T-cell (primary cell): ENCODE data around the gene STAC2. TPM values are rescaled to one million over a fixed set of nuclear protein-coding genes. Genes with fewer than 3 reads are reported as not detected.

Experiments used
- ATAC-seq, 4 experiments: fragments of 200-7000 bp in 3 of 4; fragments of 150-1000 bp in 1 of 4; cut with Tn5 transposase; replicated peaks in 1 of 4; 1 replicate in 3 of 4; 2 replicates in 1 of 4; pipeline ENCODE4 v1.10.0; 2021; ENCODE audit warnings: moderate library complexity in 3 of 4, mild to moderate bottlenecking in 2 of 4, moderate number of reproducible peaks in 1 of 4
- CTCF ChIA-PET, 2 donors: fragments of 300-600 bp; sonication (Branson Sonifier 250); formaldehyde crosslinking; loops; one replicate each; lab custom pipeline; 2022; ENCODE audit warnings: antibody characterized with exemption in 2 of 2; lab: Charles Lee
- POLR2A ChIA-PET, 2 donors: fragments of 300-600 bp; sonication (Branson Sonifier 250); formaldehyde crosslinking; loops; one replicate each; lab custom pipeline; 2022; ENCODE audit warnings: antibody characterized with exemption in 2 of 2; lab: Charles Lee
- DNase-seq, 35 experiments: peaks; one replicate each; pipeline versions ENCODE4 v3.0.0 to v3.0.0-alpha.2; 2013 to 2023
- H3K27ac ChIP-seq: one replicate; pipeline ENCODE4 v1.5.1; 2013; ENCODE audit warnings: low read length
- H3K27me3 ChIP-seq, 2 experiments: replicated peaks in 1 of 2; 1 replicate in 1 of 2; 2 replicates in 1 of 2; pipeline versions ENCODE4 v1.6.1 to v1.7.0; 2013; ENCODE audit warnings: low read length in 1 of 2, mixed read lengths in 1 of 2; ENCODE audit not compliant: control insufficient read depth in 2 of 2, insufficient read depth in 2 of 2; ENCODE audit errors: extremely low read depth in 1 of 2
- H3K36me3 ChIP-seq, 2 donors: 1 replicate in 1 of 2; 2 replicates in 1 of 2; pipeline versions ENCODE4 v1.6.1 to v1.7.0; 2013; ENCODE audit warnings: low read length in 1 of 2; ENCODE audit not compliant: control insufficient read depth in 2 of 2, insufficient read depth in 1 of 2; ENCODE audit errors: extremely low read depth in 1 of 2
- H3K4me1 ChIP-seq, 2 experiments: 1 replicate in 1 of 2; 2 replicates in 1 of 2; pipeline versions ENCODE4 v1.6.1 to v1.7.0; 2013; ENCODE audit warnings: low read length in 2 of 2, mixed read lengths in 1 of 2; ENCODE audit not compliant: insufficient read depth in 2 of 2, control insufficient read depth in 1 of 2; ENCODE audit errors: extremely low read depth in 1 of 2
- H3K4me3 ChIP-seq, 2 donors: 1 replicate in 1 of 2; 2 replicates in 1 of 2; pipeline versions ENCODE4 v1.5.1 to v1.7.0; 2013; ENCODE audit warnings: mild to moderate bottlenecking in 2 of 2, low read length in 1 of 2, moderate library complexity in 1 of 2; ENCODE audit not compliant: control insufficient read depth in 1 of 2; ENCODE audit errors: extremely low read depth in 1 of 2
- H3K9me3 ChIP-seq: 2 replicates; pipeline ENCODE4 v1.7.0; 2013
- H3K27ac Mint-ChIP-seq, 2 donors: one replicate each; pipeline ENCODE4 v1.8.0; 2020 to 2021; ENCODE audit warnings: mild to moderate bottlenecking in 2 of 2, mixed read lengths in 2 of 2
- H3K27me3 Mint-ChIP-seq, 2 donors: one replicate each; pipeline ENCODE4 v1.8.0; 2021 to 2022; ENCODE audit warnings: mixed read lengths in 2 of 2
- H3K36me3 Mint-ChIP-seq: one replicate; pipeline ENCODE4 v1.8.0; 2021; ENCODE audit warnings: mixed read lengths
- H3K4me1 Mint-ChIP-seq, 3 donors: one replicate each; pipeline ENCODE4 v1.8.0; 2020 to 2022; ENCODE audit warnings: mixed read lengths in 3 of 3, mild to moderate bottlenecking in 1 of 3
- H3K4me3 Mint-ChIP-seq, 3 donors: one replicate each; pipeline ENCODE4 v1.8.0; 2020 to 2022; ENCODE audit warnings: mild to moderate bottlenecking in 3 of 3, mixed read lengths in 3 of 3, moderate library complexity in 3 of 3
- H3K9me3 Mint-ChIP-seq, 3 donors: one replicate each; pipeline ENCODE4 v1.8.0; 2020 to 2022; ENCODE audit warnings: mixed read lengths in 3 of 3
- WGBS: methylation state at CpG from one replicate; pipeline ENCODE4 v1.1.5; 2013; ENCODE audit warnings: missing lambda C conversion rate; ENCODE audit not compliant: insufficient coverage; 5-methylcytosine and 5-hydroxymethylcytosine counted together
- total RNA-seq, 35 experiments: library from RNA in 6 of 35; stranded (reverse) in 6 of 35; fragments of 120-200 nt in 1 of 35; gene quantifications; one replicate each; pipeline versions ENCODE4 v1.2.1 to v1.2.4 and lab custom pipeline; 2013 to 2026

Gene STAC2
- total RNA-seq, 5 donors from 2014 or later (not counting 1 experiment from before 2014, with no cell fraction given) = 0.12 to 0.15 (median 0.13) TPM; not detected in 2

GRCh38 chr17:39217734-39218369 lies 7.9 kb downstream of the STAC2 start:
- DNase-seq = no peak
- Mint-ChIP-seq H3K27me3 (peaks cover 20 to 42% of the 10 kb centered on the region in 2 donors), H3K9me3 (no peaks in the 10 kb centered on the region), H3K4me1 (peaks cover 0 to 6% (median 4%) of the 10 kb centered on the region in 3 donors), H3K36me3 (no peaks in the 10 kb centered on the region), H3K4me3 (no peak overlapping the region), H3K27ac (no peak overlapping the region)
- H3K9me3 ChIP-seq = no peaks in the 10 kb centered on the region
- H3K27me3 ChIP-seq = peaks cover 2 to 49% of the 10 kb centered on the region in 2 experiments
- no peak overlapping the region for H3K4me3 ChIP-seq
- ChIA-PET CTCF (interaction anchor here in 1 of 2 donors (0.6 to 0.9 kb wide), 2 partner anchors 12 to 16 kb away, joined by 3 read pairs; no protein-coding TSS in a partner anchor), POLR2A (no interaction called here)
- ATAC-seq = no peak
- WGBS = 21% methylated on average over 19 of the region's 24 CpGs
- peaks cover 0 to 4% of the 10 kb centered on the region in 2 experiments for H3K4me1 ChIP-seq
- no peak overlapping the region for H3K27ac ChIP-seq
- H3K36me3 ChIP-seq = no peaks in the 10 kb centered on the region

- H3K4me3 ChIP-seq = no peak overlapping the region
These were observed 11.9 kb downstream of the STAC2 start for GRCh38 chr17:39213852-39214251.

GRCh38 chr17:39212841-39213480 lies 12.8 kb downstream of the STAC2 start:
- no peak overlapping the region for H3K4me3 Mint-ChIP-seq

More at GRCh38 chr17:39213852-39214251, 11.9 kb downstream of the STAC2 start:
- WGBS = 84% methylated on average over 9 of the region's 9 CpGs
- Mint-ChIP-seq H3K36me3 (no peaks in the 10 kb centered on the region), H3K9me3 (no peaks in the 10 kb centered on the region), H3K4me3 (no peak overlapping the region), H3K27ac (no peak overlapping the region), H3K4me1 (peaks cover 10 to 16% (median 13%) of the 10 kb centered on the region in 3 donors), H3K27me3 (peaks cover 17 to 36% of the 10 kb centered on the region in 2 donors)
- no peak overlapping the region for H3K27ac ChIP-seq
- peaks cover 2 to 59% of the 10 kb centered on the region in 2 experiments for H3K27me3 ChIP-seq
- H3K36me3 ChIP-seq = no peaks in the 10 kb centered on the region
- ChIA-PET POLR2A (no interaction called here), CTCF (no interaction called here)
- peaks cover 8 to 22% of the 10 kb centered on the region in 2 experiments for H3K4me1 ChIP-seq
- no peak for ATAC-seq
- DNase-seq = no peak
- H3K9me3 ChIP-seq = no peaks in the 10 kb centered on the region

GRCh38 chr17:39212195-39212810 lies 13.4 kb downstream of the STAC2 start:
- 79% methylated on average over 9 of the region's 11 CpGs for WGBS
- peaks cover 0 to 50% of the 10 kb centered on the region in 2 experiments for H3K27me3 ChIP-seq
- Mint-ChIP-seq H3K36me3 (no peaks in the 10 kb centered on the region), H3K27me3 (peaks cover 16 to 32% of the 10 kb centered on the region in 2 donors), H3K4me1 (peaks cover 22 to 28% (median 23%) of the 10 kb centered on the region in 3 donors), H3K4me3 (no peak overlapping the region), H3K9me3 (no peaks in the 10 kb centered on the region), H3K27ac (no peak overlapping the region)
- ATAC-seq (no peak), DNase-seq (no peak)
- H3K4me3 ChIP-seq = no peak overlapping the region
- H3K27ac ChIP-seq = no peak overlapping the region
- ChIA-PET CTCF (no interaction called here), POLR2A (interaction anchor here in 1 of 2 donors (0.6 kb wide), 1 partner anchor 254 kb away, joined by 6 read pairs; no protein-coding TSS in a partner anchor)
- H3K36me3 ChIP-seq = no peaks in the 10 kb centered on the region
- H3K9me3 ChIP-seq = no peaks in the 10 kb centered on the region
- H3K4me1 ChIP-seq = peaks cover 11 to 31% of the 10 kb centered on the region in 2 experiments

More at GRCh38 chr17:39212841-39213480, 12.8 kb downstream of the STAC2 start:
- POLR2A ChIA-PET = interaction anchor here in 1 of 2 donors (0.5 kb wide), 1 partner anchor 7 kb away, joined by 5 read pairs; no protein-coding TSS in a partner anchor
- Histone ChIP-seq H3K27me3 (peaks cover 0 to 56% of the 10 kb centered on the region in 2 experiments), H3K4me3 (no peak overlapping the region), H3K36me3 (no peaks in the 10 kb centered on the region), H3K4me1 (peaks cover 11 to 28% of the 10 kb centered on the region in 2 experiments), H3K9me3 (no peaks in the 10 kb centered on the region), H3K27ac (no peak overlapping the region)
- no peak for DNase-seq
- no peak for ATAC-seq
- WGBS = 85% methylated on average over 13 of the region's 16 CpGs
- CTCF ChIA-PET = no interaction called here
- Mint-ChIP-seq H3K9me3 (no peaks in the 10 kb centered on the region), H3K36me3 (no peaks in the 10 kb centered on the region), H3K27ac (no peak overlapping the region), H3K4me1 (peaks cover 19 to 22% (median 22%) of the 10 kb centered on the region in 3 donors), H3K27me3 (peaks cover 17 to 34% of the 10 kb centered on the region in 2 donors)

GRCh38 chr17:39210093-39210434 lies 15.7 kb downstream of the STAC2 start:
- H3K4me1 ChIP-seq = peaks cover 11 to 34% of the 10 kb centered on the region in 2 experiments
- DNase-seq (no peak), ATAC-seq (no peak)
- no peaks in the 10 kb centered on the region for H3K9me3 Mint-ChIP-seq
- H3K27ac Mint-ChIP-seq = peak overlapping the region in 1 of 2 donors; percentile 39
- ChIA-PET CTCF (interaction anchor here (1.0 to 5.6 kb wide), 2 partner anchors 25 to 28 kb away, joined by 5 to 48 read pairs; no protein-coding TSS in a partner anchor), POLR2A (no interaction called here)
- peak overlapping the region; percentile 38 for H3K27ac ChIP-seq
- H3K36me3 Mint-ChIP-seq = peaks cover under 1% of the 10 kb centered on the region
- H3K4me3 Mint-ChIP-seq = peak overlapping the region; percentile 37 to 67 (median 51)
- peaks cover 0 to 14% of the 10 kb centered on the region in 2 donors for H3K27me3 Mint-ChIP-seq
- H3K9me3 ChIP-seq = no peaks in the 10 kb centered on the region
- 12% methylated on average over 18 of the region's 22 CpGs for WGBS
- H3K27me3 ChIP-seq = peaks cover 0 to 37% of the 10 kb centered on the region in 2 experiments
- peaks cover 26 to 36% (median 27%) of the 10 kb centered on the region in 3 donors for H3K4me1 Mint-ChIP-seq
- peaks cover 0 to 5% of the 10 kb centered on the region in 2 donors for H3K36me3 ChIP-seq
- peak overlapping the region; percentile 53 to 59 for H3K4me3 ChIP-seq
